ENCODE results near the gene C1QTNF2. TPM values are rescaled to one million over a fixed set of nuclear protein-coding genes. Genes with fewer than 3 reads are reported as not detected.

C1QTNF2 gene
- total and polyA plus RNA-seq, 2 of the 8 experiments (the other 6 are each of a cell fraction or from before 2014, with no cell fraction given), result 1.0 to 2.0 TPM

DNA sequence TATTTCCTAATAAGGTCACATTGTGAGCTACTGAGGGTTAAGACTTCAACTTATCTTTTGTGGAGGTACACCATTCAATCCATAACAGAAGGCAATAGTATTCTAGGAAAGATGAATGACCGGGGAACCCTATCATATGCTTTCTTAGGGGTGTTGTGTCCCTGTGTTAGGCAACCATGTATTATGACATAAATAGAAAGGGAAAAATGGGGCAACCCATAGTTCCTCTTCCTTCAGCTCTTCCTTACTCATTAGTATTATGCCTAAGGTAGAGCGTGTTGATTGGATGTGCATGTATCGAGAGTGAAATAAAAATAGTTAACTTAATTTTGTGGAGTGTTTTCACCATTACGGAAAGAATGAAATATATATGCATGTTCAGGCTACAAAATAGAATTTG is 52.0 kb downstream of the C1QTNF2 start (continued):
- TF ChIP-seq CHD7 (IDR thresholded peaks at IDR 0.05; ENCODE audit: insufficient replicate concordance, low read length) (no peak), EGR1 (IDR thresholded peaks at IDR 0.05; ENCODE audit: borderline replicate concordance, low read depth, low read length) (no peak), YY1 (IDR thresholded peaks at IDR 0.05; ENCODE audit: low read depth, low read length) (no peak), SP4 (IDR thresholded peaks at IDR 0.05; ENCODE audit: low read length) (no peak), CHD2 (IDR thresholded peaks at IDR 0.05; ENCODE audit: low read length) (no peak), SUZ12 (IDR thresholded peaks at IDR 0.05; ENCODE audit: low read length) (no peak)
